ACC112 (cell line): ENCODE data around the gene ULK1.

Experiments used
- H2AFZ ChIP-seq: fragments of 200-600 bp; sonication (generic); one replicate; pipeline ENCODE4 v1.6.0; 2017; ENCODE audit warnings: antibody characterized with exemption, low read length; ENCODE audit not compliant: unreplicated experiment
- H3K27ac ChIP-seq: fragments of 200-600 bp; sonication (generic); 2 replicates; pipeline ENCODE4 v1.5.1; 2014; ENCODE audit warnings: low read depth, mild to moderate bottlenecking, antibody characterized with exemption, low read length, moderate library complexity
- H3K27me3 ChIP-seq: fragments of 200-600 bp; sonication (generic); 2 replicates; pipeline ENCODE4 v1.6.1; 2014; ENCODE audit warnings: mild to moderate bottlenecking, antibody characterized with exemption, low read length, moderate library complexity, mixed read lengths; ENCODE audit not compliant: insufficient read depth
- H3K36me3 ChIP-seq: fragments of 200-600 bp; sonication (generic); 2 replicates; pipeline ENCODE4 v1.6.1; 2016; ENCODE audit warnings: mild to moderate bottlenecking, antibody characterized with exemption, low read length, moderate library complexity, mixed read lengths; ENCODE audit not compliant: insufficient read depth
- H3K4me1 ChIP-seq: fragments of 200-600 bp; sonication (generic); one replicate; pipeline ENCODE4 v1.6.1; 2016; ENCODE audit warnings: low read length, mixed read lengths; ENCODE audit not compliant: insufficient read depth, unreplicated experiment, control insufficient read depth
- H3K4me3 ChIP-seq: fragments of 200-600 bp; sonication (generic); 2 replicates; pipeline ENCODE4 v1.5.1; 2014; ENCODE audit warnings: mild to moderate bottlenecking, low read depth, low read length
- H3K79me2 ChIP-seq: fragments of 200-600 bp; sonication (generic); one replicate; pipeline ENCODE4 v1.6.0; 2016; ENCODE audit warnings: low read length; ENCODE audit not compliant: control insufficient read depth, unreplicated experiment, insufficient read depth

ULK1 gene

DNA sequence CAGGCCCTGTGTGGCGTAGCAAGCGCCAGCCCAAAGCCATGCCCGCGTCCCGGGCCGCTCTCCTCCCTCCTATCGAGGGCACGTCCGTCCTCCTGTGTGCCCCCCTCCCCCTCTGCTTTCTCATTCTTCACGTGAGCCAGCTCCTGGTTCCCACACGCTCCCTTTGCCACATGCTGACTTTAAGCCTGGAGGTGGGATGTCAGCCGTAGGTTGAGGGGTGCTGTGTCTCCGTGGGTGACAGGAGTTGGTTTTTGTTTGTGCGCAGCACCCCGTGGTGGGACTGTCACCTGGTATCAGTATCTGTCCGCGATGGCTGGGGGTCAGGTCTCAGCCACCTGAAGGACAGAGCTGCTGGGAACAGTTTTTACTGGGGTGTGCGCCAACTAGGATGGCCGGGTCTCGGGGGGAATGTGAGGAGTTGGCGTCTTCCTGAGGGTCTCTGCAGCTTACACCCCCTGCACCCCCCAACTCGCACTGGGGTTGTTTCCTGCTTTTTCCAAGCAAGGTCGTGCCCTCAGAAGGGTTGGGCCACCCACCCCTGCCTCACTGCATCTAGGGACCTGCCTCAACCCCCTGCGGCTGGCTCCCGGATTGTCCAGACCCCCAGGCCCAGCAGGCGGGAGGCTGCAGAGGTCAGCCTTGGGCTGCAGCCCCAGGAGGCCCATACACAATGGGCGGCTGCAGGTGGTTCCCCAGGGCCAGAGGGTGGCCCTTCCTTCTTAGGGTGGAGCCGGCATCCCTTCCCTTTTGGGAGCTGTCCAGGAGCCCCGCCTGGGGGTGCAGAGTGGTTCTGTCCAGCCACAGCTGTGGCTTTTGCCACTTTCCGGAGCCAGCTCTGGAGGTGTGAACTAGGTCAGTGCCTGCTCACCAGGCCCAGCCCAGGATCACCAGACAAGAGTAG is 7.3 kb downstream of the ULK1 start:
- H3K36me3 ChIP-seq, result no peaks in the 10 kb centered on the region
- H3K79me2 ChIP-seq, result peaks cover 3% of the 10 kb centered on the region
- H3K4me3 ChIP-seq, result no peak overlapping the region
- H2AFZ ChIP-seq, result no peak overlapping the region
- H3K27me3 ChIP-seq, result no peaks in the 10 kb centered on the region
- no peak overlapping the region for H3K27ac ChIP-seq
- H3K4me1 ChIP-seq, result peaks cover 5% of the 10 kb centered on the region

DNA sequence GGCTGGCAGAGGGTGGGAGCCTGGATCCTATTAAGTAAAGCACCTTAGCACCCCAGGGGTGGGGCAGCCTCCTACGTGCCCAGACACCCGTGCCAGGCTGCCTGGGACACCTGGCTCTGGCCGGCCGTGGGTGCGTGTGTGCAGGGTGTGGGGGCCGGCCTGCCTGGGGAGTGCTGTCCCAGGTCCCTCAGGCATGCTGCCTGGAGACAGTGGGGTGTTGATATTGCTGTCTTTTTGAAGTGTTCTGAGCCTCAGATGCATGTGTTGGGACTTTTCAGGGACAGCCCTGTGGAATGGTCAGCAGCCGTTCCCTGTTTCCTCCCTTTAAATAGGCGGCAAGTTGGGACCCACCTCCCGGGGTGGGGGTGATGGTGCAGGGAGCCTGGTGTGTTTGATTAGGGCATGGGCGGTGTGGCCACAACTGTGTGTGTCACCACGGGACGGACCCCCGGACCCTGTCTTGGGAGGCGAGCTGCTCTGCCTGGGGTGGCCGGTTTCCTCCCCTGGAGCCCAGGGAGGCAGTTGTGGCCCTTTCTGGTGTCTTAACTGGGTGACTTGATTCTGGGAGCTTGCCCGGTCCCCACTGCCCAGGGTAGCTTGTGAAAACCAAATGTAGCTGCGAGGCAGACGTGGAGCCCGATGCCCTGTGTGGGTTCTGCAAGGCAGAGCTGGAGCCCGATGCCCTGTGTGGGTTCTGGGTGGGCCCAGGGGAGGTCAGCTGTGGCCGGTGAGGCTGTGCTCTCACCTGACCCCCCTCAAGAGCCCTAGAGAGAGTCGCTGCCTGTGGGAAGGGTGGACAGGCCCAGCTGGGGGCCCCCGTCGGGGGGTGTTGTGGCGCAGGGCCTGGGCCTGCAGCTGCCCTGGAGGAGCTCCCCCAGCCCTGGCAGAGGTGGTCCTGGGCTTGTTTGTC is 8.2 kb downstream of the ULK1 start:
- H3K4me3 ChIP-seq, result no peak overlapping the region
- no peaks in the 10 kb centered on the region for H3K79me2 ChIP-seq
- H3K27ac ChIP-seq, result no peak overlapping the region
- no peaks in the 10 kb centered on the region for H3K4me1 ChIP-seq
- H3K27me3 ChIP-seq, result no peaks in the 10 kb centered on the region
- no peak overlapping the region for H2AFZ ChIP-seq
- H3K36me3 ChIP-seq, result no peaks in the 10 kb centered on the region

DNA sequence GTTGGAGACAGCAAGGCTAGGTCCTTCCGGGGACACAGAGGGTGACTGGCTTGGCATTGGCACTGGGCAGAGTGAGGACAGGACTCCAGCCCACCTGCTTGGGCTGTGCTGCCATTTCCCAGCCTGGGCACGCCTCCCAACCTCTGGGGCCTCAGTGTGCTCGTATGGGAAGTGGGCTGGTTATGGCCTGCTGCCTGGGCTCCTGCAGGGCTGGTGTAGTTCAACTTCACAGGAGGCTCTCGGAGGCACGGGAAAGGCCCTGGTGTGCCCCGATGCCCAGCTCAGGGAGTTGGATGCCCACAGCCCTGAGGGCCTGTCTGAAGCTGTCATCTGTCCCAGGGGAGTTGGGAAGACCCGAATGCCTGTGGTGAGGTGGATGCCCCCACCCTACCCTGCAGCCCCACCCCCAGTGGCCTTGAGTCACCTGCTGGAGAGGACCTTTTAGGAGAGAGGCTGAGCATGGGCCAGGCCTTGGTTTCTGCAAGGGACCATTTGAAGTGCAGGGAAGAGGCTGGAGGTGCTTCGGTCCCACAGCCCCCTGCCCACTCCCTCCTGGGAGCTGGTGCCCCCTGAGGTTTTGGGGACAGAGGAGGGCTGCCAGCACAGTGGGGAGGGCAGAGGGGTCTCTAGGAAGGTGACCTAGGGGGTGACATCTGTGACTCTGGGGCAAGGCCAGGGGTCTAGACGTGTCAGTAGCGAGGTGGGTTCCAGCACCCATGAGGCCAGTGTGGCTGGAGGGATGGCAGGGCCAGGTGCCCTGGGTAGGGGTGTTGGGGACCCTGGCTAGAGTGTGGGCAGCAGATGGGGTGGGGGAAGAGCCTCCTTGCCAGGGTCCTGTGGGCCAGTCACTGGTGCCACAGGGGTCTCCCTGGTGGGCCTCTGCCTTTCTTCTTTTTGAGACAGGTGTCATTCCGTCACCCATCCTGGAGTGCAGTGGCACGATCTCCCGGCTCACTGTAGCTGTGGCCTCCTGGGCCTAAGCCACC is 9.1 kb downstream of the ULK1 start:
- no peak overlapping the region for H2AFZ ChIP-seq
- H3K4me1 ChIP-seq, result no peaks in the 10 kb centered on the region
- no peak overlapping the region for H3K4me3 ChIP-seq
- H3K27ac ChIP-seq, result no peak overlapping the region
- no peaks in the 10 kb centered on the region for H3K36me3 ChIP-seq
- H3K79me2 ChIP-seq, result no peaks in the 10 kb centered on the region
- no peaks in the 10 kb centered on the region for H3K27me3 ChIP-seq

DNA sequence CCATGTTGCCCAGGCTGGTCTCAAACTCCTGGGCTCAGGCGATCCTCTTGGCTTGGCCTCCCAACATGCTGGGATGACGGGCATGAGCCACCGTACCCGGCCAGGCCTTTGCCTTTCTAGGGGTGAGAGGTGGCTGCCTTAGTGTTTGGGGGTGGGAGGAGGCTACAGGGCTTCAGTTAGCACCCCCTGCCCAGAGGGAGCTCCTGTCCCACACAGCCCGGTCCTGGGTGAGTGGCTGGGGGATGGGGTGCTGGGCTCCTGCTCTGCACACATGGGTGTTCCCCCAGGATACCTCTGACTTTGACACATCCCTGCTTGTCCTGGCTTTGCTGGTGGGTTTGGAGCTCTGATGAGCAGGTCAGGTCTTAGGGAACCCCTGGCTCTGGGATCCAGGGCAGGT is 9.9 kb downstream of the ULK1 start:
- H3K4me3 ChIP-seq, result no peak overlapping the region
- H3K27ac ChIP-seq, result no peak overlapping the region
- no peaks in the 10 kb centered on the region for H3K36me3 ChIP-seq
- H3K27me3 ChIP-seq, result no peaks in the 10 kb centered on the region
- H2AFZ ChIP-seq, result no peak overlapping the region
- H3K4me1 ChIP-seq, result no peaks in the 10 kb centered on the region
- H3K79me2 ChIP-seq, result no peaks in the 10 kb centered on the region

DNA sequence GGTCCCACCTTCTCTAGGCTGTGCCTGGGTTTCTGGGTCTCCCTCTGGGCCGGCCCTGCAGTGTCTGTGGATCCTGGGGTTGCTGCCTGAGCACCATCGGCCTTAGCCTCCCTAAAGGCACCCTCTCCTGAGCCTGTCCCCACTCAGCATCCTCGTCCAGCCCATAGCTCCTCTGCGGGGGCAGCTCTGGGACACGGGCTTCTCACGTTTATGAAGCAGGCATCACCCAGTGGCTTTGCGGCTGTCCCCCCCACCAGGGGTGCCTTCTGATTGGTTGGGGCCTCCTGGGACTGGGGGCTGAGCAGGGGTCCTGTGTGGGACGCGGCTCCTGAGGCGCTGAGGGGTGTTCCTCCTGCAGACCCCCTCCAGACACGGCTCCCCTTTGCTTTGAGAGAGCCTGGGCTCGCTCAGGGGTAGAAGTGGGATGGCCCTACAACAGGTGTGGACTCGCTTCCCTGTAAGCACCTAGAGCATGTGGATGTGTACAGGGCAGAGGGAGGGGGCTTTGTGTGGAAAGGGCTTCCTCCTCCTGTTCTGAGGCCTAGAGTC is 10.7 kb downstream of the ULK1 start:
- Histone ChIP-seq H3K27me3 (no peaks in the 10 kb centered on the region), H3K36me3 (no peaks in the 10 kb centered on the region), H3K4me3 (no peak overlapping the region), H2AFZ (no peak overlapping the region), H3K79me2 (no peaks in the 10 kb centered on the region), H3K27ac (no peak overlapping the region), H3K4me1 (no peaks in the 10 kb centered on the region)

DNA sequence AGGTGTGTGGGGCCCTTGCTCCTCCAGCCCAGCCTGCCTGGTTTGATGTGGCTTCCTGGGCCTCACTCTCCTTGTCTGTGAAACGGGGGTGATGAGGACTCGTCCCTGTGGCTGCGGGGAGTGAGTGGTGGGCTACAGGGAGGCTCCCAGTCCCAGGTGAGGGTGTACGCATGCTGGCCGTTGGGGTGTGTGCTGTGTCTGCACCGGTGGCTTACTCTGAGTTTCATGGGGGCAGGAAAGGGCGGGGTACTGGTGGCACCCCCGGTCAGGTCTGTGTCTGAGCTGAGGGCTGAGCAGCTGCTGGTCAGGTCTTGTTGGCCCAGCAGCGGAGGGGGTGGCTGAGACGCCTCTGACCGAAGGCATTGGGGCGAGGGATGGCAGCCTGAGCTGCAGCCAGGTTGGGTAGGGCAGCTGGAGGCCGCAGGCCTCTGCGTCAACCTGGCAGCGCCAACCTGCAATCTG is 11.2 kb downstream of the ULK1 start:
- H3K4me3 ChIP-seq, result no peak overlapping the region
- H3K27me3 ChIP-seq, result no peaks in the 10 kb centered on the region
- no peak overlapping the region for H3K27ac ChIP-seq
- no peak overlapping the region for H2AFZ ChIP-seq
- no peaks in the 10 kb centered on the region for H3K36me3 ChIP-seq
- no peaks in the 10 kb centered on the region for H3K4me1 ChIP-seq
- H3K79me2 ChIP-seq, result no peaks in the 10 kb centered on the region

DNA sequence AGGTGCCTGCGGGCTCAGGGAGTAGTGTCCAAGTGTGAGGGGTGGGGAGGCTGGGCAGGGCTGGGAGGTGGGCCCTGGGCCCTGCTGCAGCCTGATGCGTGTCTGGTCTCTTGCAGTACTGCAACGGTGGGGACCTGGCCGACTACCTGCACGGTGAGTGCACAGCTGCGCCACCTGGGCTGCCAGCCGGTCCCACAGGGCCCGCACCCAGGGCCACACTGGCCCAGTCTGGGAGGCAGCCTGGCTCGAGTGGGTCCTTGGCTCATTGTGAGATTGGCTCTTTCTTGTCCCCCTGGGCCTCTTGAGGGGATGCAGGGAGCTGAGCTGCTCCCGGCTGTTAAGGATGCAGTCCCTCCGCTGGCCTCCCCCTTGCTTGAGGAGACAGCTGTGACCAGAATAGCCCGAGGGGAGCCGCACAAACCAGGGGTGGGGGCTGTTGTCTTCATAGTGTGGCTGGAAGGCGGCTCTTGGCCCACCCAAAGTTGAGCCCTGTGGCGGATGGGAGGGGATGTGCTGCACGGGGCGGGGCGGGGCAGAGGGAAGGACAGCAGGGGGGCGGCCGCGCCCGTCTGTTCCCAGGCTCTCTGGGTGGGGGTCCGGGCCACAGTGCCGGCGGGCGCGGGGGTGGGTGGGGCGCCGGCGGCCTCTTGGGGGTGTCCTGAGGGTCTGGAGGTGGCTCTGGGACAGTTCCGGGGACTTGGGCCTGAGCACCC is 13.1 kb downstream of the ULK1 start:
- peaks cover 6% of the 10 kb centered on the region for H3K4me1 ChIP-seq
- H3K27ac ChIP-seq, result no peak overlapping the region
- no peaks in the 10 kb centered on the region for H3K79me2 ChIP-seq
- H2AFZ ChIP-seq, result no peak overlapping the region
- no peak overlapping the region for H3K4me3 ChIP-seq
- no peaks in the 10 kb centered on the region for H3K36me3 ChIP-seq
- no peaks in the 10 kb centered on the region for H3K27me3 ChIP-seq

DNA sequence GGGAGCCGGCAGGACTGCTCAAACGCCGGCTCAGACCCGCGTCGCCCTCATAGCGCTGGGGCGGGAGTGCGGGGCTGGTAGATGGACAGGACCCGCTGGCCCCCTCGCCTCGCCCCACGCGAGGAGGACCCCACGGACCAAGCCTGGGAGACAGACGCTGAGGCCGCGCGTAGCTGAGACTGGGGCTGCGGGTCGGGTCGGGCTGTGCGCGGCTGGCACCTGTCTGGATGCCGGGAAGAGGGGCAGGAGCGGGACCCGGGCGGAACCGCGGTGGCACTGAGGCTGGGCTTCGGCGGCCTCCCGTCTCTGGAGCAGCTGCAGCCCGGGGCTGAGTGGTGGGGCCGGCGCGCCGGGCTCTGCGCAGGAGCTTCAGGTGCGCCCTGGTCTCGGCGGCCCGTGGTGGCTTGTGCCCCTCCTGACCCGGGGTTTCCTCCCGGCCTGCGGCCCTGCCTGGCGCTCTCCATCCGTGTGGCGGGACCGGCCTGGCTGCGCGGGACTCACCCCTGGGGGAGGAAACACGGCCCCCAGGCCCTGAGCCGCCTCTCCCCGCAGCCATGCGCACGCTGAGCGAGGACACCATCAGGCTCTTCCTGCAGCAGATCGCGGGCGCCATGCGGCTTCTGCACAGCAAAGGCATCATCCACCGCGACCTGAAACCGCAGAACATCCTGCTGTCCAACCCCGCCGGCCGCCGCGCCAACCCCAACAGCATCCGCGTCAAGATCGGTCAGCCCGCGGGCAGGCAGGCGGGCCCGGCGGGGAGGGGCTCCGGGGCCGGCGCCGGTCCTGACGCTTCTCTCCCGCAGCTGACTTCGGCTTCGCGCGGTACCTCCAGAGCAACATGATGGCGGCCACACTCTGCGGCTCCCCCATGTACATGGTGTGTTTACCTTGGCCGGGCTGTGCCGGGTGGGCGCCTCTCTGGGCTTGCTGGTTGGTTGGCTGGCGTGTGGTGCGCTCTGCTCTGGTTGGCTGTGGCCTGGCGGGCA is 14.0 kb downstream of the ULK1 start:
- no peak overlapping the region for H3K4me3 ChIP-seq
- H3K27ac ChIP-seq, result no peak overlapping the region
- H3K36me3 ChIP-seq, result no peaks in the 10 kb centered on the region
- H3K27me3 ChIP-seq, result no peaks in the 10 kb centered on the region
- H2AFZ ChIP-seq, result no peak overlapping the region
- H3K79me2 ChIP-seq, result no peaks in the 10 kb centered on the region
- H3K4me1 ChIP-seq, result peaks cover 12% of the 10 kb centered on the region
